MM.1S (cell line): ENCODE results near the gene BOD1.

Experiments
- DNase-seq: peaks from one replicate; pipeline ENCODE4 v3.0.0-alpha.2; 2015
- H2AFZ ChIP-seq: fragments of 300-600 bp; sonication (generic); 2 replicates; pipeline ENCODE4 v1.6.0; 2016; ENCODE audit warnings: antibody characterized with exemption, low read length
- H3F3A ChIP-seq: fragments of 300-600 bp; sonication (generic); 2 replicates; pipeline ENCODE4 v1.6.1; 2016; ENCODE audit warnings: mild to moderate bottlenecking, antibody characterized with exemption, low read length, moderate library complexity, mixed read lengths; ENCODE audit not compliant: insufficient read depth
- H3K27ac ChIP-seq: fragments of 300-600 bp; sonication (generic); 2 replicates; pipeline ENCODE4 v1.5.1; 2016; ENCODE audit warnings: mild to moderate bottlenecking, low read length
- H3K27me3 ChIP-seq: fragments of 300-600 bp; sonication (generic); replicated peaks from 2 replicates; pipeline ENCODE4 v1.6.0; 2016; ENCODE audit warnings: low read length; ENCODE audit not compliant: insufficient read depth
- H3K36me3 ChIP-seq: fragments of 300-600 bp; sonication (generic); replicated peaks from 2 replicates; pipeline ENCODE4 v1.6.1; 2016; ENCODE audit warnings: mild to moderate bottlenecking, low read length, mixed read lengths; ENCODE audit not compliant: insufficient read depth
- H3K4me1 ChIP-seq: fragments of 300-600 bp; sonication (generic); 2 replicates; pipeline ENCODE4 v1.6.1; 2016; ENCODE audit warnings: low read length, mixed read lengths
- H3K4me2 ChIP-seq: fragments of 300-600 bp; sonication (generic); 2 replicates; pipeline ENCODE4 v1.6.0; 2016; ENCODE audit warnings: low read depth, low read length
- H3K4me3 ChIP-seq: fragments of 300-600 bp; sonication (generic); 2 replicates; pipeline ENCODE4 v1.5.1; 2016; ENCODE audit warnings: low read length, mixed read lengths
- H3K79me2 ChIP-seq: fragments of 300-600 bp; sonication (generic); 2 replicates; pipeline ENCODE4 v1.6.1; 2016; ENCODE audit warnings: mixed run types, low read length, mixed read lengths
- H3K9ac ChIP-seq: fragments of 300-600 bp; sonication (generic); 2 replicates; pipeline ENCODE4 v1.6.1; 2016; ENCODE audit warnings: low read length, mixed read lengths
- H3K9me2 ChIP-seq: fragments of 300-600 bp; sonication (generic); replicated peaks from 2 replicates; pipeline ENCODE4 v1.6.1; 2016; ENCODE audit warnings: mild to moderate bottlenecking, low read length, mixed read lengths; ENCODE audit not compliant: insufficient read depth
- H3K9me3 ChIP-seq: fragments of 300-600 bp; sonication (generic); replicated peaks from 2 replicates; pipeline ENCODE4 v1.6.1; 2016; ENCODE audit warnings: mild to moderate bottlenecking, low read length, mixed read lengths; ENCODE audit not compliant: insufficient read depth
- H4K20me1 ChIP-seq: fragments of 300-600 bp; sonication (generic); 2 replicates; pipeline ENCODE4 v1.6.1; 2016; ENCODE audit warnings: mild to moderate bottlenecking, low read length, moderate library complexity, mixed read lengths; ENCODE audit not compliant: insufficient read depth
- CTCF ChIP-seq: fragments of 300-600 bp; sonication (generic); IDR thresholded peaks from 2 replicates; pipeline ENCODE4 v1.5.1; 2016; ENCODE audit warnings: antibody characterized with exemption, low read length, mixed read lengths
- EZH2 ChIP-seq: fragments of 300-600 bp; sonication (generic); optimal IDR thresholded peaks from 2 replicates; pipeline ENCODE3; 2017; ENCODE audit warnings: low read depth, mild to moderate bottlenecking, antibody characterized with exemption, low read length, mixed read lengths
- EZH2phosphoT487 ChIP-seq: fragments of 300-600 bp; sonication (generic); IDR thresholded peaks from 2 replicates; pipeline ENCODE4 v1.6.1; 2018; ENCODE audit warnings: antibody characterized with exemption, low read length

The BOD1 gene

GRCh38 chr5:173597304-173597703 is 19.1 kb downstream of the BOD1 start:
- Histone ChIP-seq H2AFZ (no peak overlapping the region), H3K4me2 (no peak overlapping the region), H3K27me3 (no peaks in the 10 kb centered on the region), H3K27ac (no peak overlapping the region), H3K9me3 (no peaks in the 10 kb centered on the region), H3F3A (no peaks in the 10 kb centered on the region), H4K20me1 (no peaks in the 10 kb centered on the region), H3K9ac (no peak overlapping the region), H3K9me2 (no peaks in the 10 kb centered on the region), H3K36me3 (no peaks in the 10 kb centered on the region), H3K4me1 (no peaks in the 10 kb centered on the region), H3K4me3 (no peak overlapping the region), H3K79me2 (no peaks in the 10 kb centered on the region)
- DNase-seq: no peak
- TF ChIP-seq EZH2: no peak
- no peak for TF ChIP-seq CTCF
- TF ChIP-seq EZH2phosphoT487: no peak

GRCh38 chr5:173595841-173596240 is 20.6 kb downstream of the BOD1 start:
- no peaks in the 10 kb centered on the region for H3K9me3 ChIP-seq
- H2AFZ ChIP-seq: no peak overlapping the region
- DNase-seq: no peak
- no peaks in the 10 kb centered on the region for H3K27me3 ChIP-seq
- no peak overlapping the region for H3K9ac ChIP-seq
- no peak overlapping the region for H3K27ac ChIP-seq
- no peaks in the 10 kb centered on the region for H3K4me1 ChIP-seq
- TF ChIP-seq EZH2phosphoT487 (no peak), EZH2 (no peak), CTCF (no peak)
- no peaks in the 10 kb centered on the region for H3F3A ChIP-seq
- no peaks in the 10 kb centered on the region for H3K36me3 ChIP-seq
- no peak overlapping the region for H3K4me2 ChIP-seq
- H3K4me3 ChIP-seq: no peak overlapping the region
- no peaks in the 10 kb centered on the region for H4K20me1 ChIP-seq
- no peaks in the 10 kb centered on the region for H3K9me2 ChIP-seq
- no peaks in the 10 kb centered on the region for H3K79me2 ChIP-seq

GRCh38 chr5:173594061-173594460 is 22.4 kb downstream of the BOD1 start:
- Histone ChIP-seq H3K27ac (no peak overlapping the region), H3K9me2 (no peaks in the 10 kb centered on the region), H3K9me3 (no peaks in the 10 kb centered on the region), H3K4me2 (no peak overlapping the region), H3K27me3 (no peaks in the 10 kb centered on the region), H3K4me3 (no peak overlapping the region), H3K36me3 (no peaks in the 10 kb centered on the region), H3K79me2 (no peaks in the 10 kb centered on the region), H4K20me1 (no peaks in the 10 kb centered on the region), H3K9ac (no peak overlapping the region), H3K4me1 (no peaks in the 10 kb centered on the region), H2AFZ (no peak overlapping the region), H3F3A (no peaks in the 10 kb centered on the region)
- no peak for DNase-seq
- no peak for TF ChIP-seq CTCF
- no peak for TF ChIP-seq EZH2
- TF ChIP-seq EZH2phosphoT487: no peak
